Progenitor cell of endocrine pancreas (in vitro differentiated cells): ENCODE data around the gene PAM. TPM values are rescaled to one million over a fixed set of nuclear protein-coding genes. Genes with fewer than 3 reads are reported as not detected.

Experiments
- DNase-seq: peaks from one replicate; pipeline ENCODE4 v3.0.0; 2021; ENCODE audit warnings: low spot score; ENCODE audit not compliant: unreplicated experiment
- H3K27ac Mint-ChIP-seq: 2 replicates; pipeline ENCODE4 v1.8.0; 2021; ENCODE audit warnings: mild to moderate bottlenecking, moderate library complexity, mixed read lengths
- H3K27me3 Mint-ChIP-seq: 2 replicates; pipeline ENCODE4 v1.8.0; 2021; ENCODE audit warnings: mixed read lengths
- H3K36me3 Mint-ChIP-seq: 2 replicates; pipeline ENCODE4 v1.8.0; 2022; ENCODE audit warnings: mixed read lengths; ENCODE audit not compliant: insufficient read depth
- H3K4me1 Mint-ChIP-seq: 2 replicates; pipeline ENCODE4 v1.8.0; 2021; ENCODE audit warnings: low read depth, mixed read lengths
- H3K4me3 Mint-ChIP-seq: 2 replicates; pipeline ENCODE4 v1.8.0; 2021; ENCODE audit warnings: low read depth, mild to moderate bottlenecking, moderate library complexity, mixed read lengths
- H3K9me3 Mint-ChIP-seq: 2 replicates; pipeline ENCODE4 v1.8.0; 2021; ENCODE audit warnings: low read depth, mixed read lengths
- CTCF ChIP-seq: fragments of 200-600 bp; sonication (generic); IDR thresholded peaks from one replicate; pipeline ENCODE4 v1.5.0; 2021; ENCODE audit warnings: antibody characterized with exemption, mild to moderate bottlenecking; ENCODE audit not compliant: unreplicated experiment
- total RNA-seq: library from RNA; stranded (reverse); gene quantifications from 2 replicates; pipeline ENCODE4 v1.2.1, GENCODE V29; 2021

PAM gene
- total RNA-seq, 1 donor from 2014 or later = 111 TPM

GRCh38 chr5:102922799-102923477 lies 167.8 kb downstream of the PAM start:
- Mint-ChIP-seq H3K4me1 (peaks cover 13% of the 10 kb centered on the region), H3K27ac (no peak overlapping the region), H3K9me3 (no peaks in the 10 kb centered on the region), H3K36me3 (no peaks in the 10 kb centered on the region), H3K27me3 (no peaks in the 10 kb centered on the region), H3K4me3 (no peak overlapping the region)
- DNase-seq = no peak
- TF ChIP-seq CTCF = no peak

DNA sequence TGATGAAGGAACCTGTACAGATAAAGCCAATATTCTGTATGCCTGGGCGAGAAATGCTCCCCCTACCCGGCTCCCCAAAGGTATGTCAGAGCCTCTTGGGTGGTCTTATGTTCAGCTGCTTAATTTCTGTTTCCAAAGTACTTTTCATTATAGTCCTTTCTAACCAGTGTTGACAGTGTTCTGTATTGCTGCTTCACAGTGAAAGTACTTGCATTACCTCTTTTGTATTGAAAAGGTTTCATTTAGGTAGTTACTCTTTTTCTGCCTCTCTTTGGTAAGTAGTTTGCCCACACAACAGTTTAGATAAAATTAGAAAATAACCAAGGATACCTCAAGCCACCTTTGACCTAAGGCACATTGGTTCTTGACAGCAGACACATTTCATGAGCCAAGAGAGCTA lies 169.9 kb downstream of the PAM start:
- no peaks in the 10 kb centered on the region for H3K27me3 Mint-ChIP-seq

GRCh38 chr5:102927007-102927406 lies 171.9 kb downstream of the PAM start:
- peaks cover 13% of the 10 kb centered on the region for H3K4me1 Mint-ChIP-seq
- H3K27ac Mint-ChIP-seq = peak overlapping the region; percentile 25
- no peaks in the 10 kb centered on the region for H3K36me3 Mint-ChIP-seq
- DNase-seq = no peak
- H3K27me3 Mint-ChIP-seq = no peaks in the 10 kb centered on the region
- no peaks in the 10 kb centered on the region for H3K9me3 Mint-ChIP-seq
- H3K4me3 Mint-ChIP-seq = no peak overlapping the region
- no peak for TF ChIP-seq CTCF

More for the DNA sequence above, 169.9 kb downstream of the PAM start:
- Mint-ChIP-seq H3K36me3 (no peaks in the 10 kb centered on the region), H3K27ac (no peak overlapping the region), H3K4me3 (no peak overlapping the region), H3K9me3 (no peaks in the 10 kb centered on the region), H3K4me1 (peaks cover 13% of the 10 kb centered on the region)
- no peak for TF ChIP-seq CTCF
- DNase-seq = no peak

DNA sequence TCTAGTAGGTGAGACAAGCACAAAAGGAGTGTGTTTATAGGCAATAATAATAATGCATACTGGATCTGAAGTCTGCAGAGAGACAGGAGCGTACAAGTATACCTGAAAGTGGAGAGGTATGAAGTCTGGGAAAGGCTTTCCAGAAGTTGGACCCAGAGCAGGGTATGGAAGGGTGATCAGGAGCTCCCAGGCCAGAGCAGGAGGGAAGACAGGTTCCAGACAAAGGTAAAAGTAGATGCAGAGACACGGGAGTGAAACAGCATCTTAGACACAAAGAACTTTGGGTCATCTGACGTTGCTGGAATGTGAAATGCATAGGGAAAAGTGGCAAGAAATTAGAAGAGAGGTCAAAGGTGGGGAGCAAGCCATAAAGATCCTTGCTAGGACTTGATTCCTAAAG lies 175.1 kb downstream of the PAM start:
- Mint-ChIP-seq H3K9me3 (no peaks in the 10 kb centered on the region), H3K4me3 (no peak overlapping the region), H3K36me3 (no peaks in the 10 kb centered on the region), H3K4me1 (peaks cover 11% of the 10 kb centered on the region), H3K27me3 (no peaks in the 10 kb centered on the region), H3K27ac (peak overlapping the region; percentile 9)
- no peak for TF ChIP-seq CTCF
- DNase-seq = no peak

DNA sequence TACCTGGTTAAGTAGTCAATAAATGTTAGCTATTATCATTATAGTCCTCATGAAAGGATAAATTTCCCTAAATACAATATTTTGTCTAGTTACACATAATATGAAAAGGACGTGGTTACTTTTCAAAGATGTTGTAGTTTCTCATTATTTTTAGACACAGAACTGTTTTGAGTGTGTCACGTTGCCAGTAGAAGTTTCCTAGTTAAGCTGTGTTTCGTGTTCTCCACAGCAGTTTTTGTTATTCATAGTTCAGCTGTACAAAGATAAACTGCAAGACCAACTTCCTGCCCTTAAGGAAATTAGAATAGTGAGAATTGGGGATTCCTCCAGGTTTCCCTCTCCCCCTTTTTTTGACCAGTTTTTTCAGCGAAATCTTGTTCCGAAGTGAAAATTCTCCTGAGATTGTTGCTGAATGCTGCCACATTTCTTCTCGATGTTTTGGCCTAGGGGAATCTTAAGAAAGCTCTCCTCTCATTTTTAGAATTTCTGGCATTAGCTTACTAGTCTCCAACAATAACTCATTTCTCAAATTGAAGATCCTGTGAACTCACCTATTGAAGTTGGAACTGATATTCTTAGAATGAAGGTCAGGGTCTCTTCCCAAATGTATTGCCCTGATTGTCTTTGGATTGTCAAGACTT lies 176.1 kb downstream of the PAM start:
- peaks cover 9% of the 10 kb centered on the region for H3K4me1 Mint-ChIP-seq
- DNase-seq = no peak
- no peaks in the 10 kb centered on the region for H3K27me3 Mint-ChIP-seq
- H3K9me3 Mint-ChIP-seq = no peaks in the 10 kb centered on the region
- TF ChIP-seq CTCF = no peak
- H3K27ac Mint-ChIP-seq = no peak overlapping the region
- H3K4me3 Mint-ChIP-seq = no peak overlapping the region
- H3K36me3 Mint-ChIP-seq = no peaks in the 10 kb centered on the region
